Esophagus muscularis mucosa (tissue), 4 donors: Measurements from ENCODE around the gene CCDC167.

Source experiments
- CTCF ChIP-seq, 3 experiments: fragments of 200-600 bp in 2 of 3; fragments of 450-650 bp in 1 of 3; sonication (generic) in 2 of 3; IDR thresholded peaks; one replicate each; pipeline ENCODE4 v1.5.1; 2017 to 2019; ENCODE audit warnings: antibody characterized with exemption in 3 of 3, mild to moderate bottlenecking in 2 of 3, moderate library complexity in 1 of 3
- EP300 ChIP-seq: sonication (generic); formaldehyde crosslinking; IDR thresholded peaks from one replicate; pipeline ENCODE4 v1.6.1; 2017; ENCODE audit warnings: antibody characterized with exemption
- POLR2A ChIP-seq: fragments of 450-650 bp; IDR thresholded peaks from one replicate; pipeline ENCODE4 v1.6.1; 2017; ENCODE audit warnings: antibody characterized with exemption, moderate library complexity, mild to moderate bottlenecking, low read depth

- TF ChIP-seq POLR2A (no peak), CTCF (IDR thresholded peaks at IDR 0.05) (no peak), EP300 (no peak)
Measured at GRCh38 chr6:37491171-37491829, 8.4 kb downstream of the CCDC167 start.
